ENCODE results near the gene OPRM1.

Gene OPRM1

GRCh38 chr6:154284313-154284853 lies 245.3 kb downstream of the OPRM1 start:
- no peak for DNase-seq (ENCODE audit: low read depth)

- DNase-seq (ENCODE audit: low read depth) = no peak
Measured at GRCh38 chr6:154285826-154286225, 246.8 kb downstream of the OPRM1 start.

GRCh38 chr6:154289818-154290508 lies 250.9 kb downstream of the OPRM1 start:
- no peak for DNase-seq (ENCODE audit: low read depth)

GRCh38 chr6:154292066-154292465 lies 253.0 kb downstream of the OPRM1 start:
- DNase-seq (ENCODE audit: low read depth) = no peak

GRCh38 chr6:154292855-154293519 lies 253.9 kb downstream of the OPRM1 start:
- no peak for DNase-seq (ENCODE audit: low read depth)

- no peak for DNase-seq (ENCODE audit: low read depth)
Measured at GRCh38 chr6:154295733-154296132, 256.7 kb downstream of the OPRM1 start.

All from activated T-helper 9 cell treated with anti-CD3 and anti-CD28 coated beads, Interleukin-2, amount 50 U/mL, for 16 hours (primary cell).